Stimulated activated CD8-positive, alpha-beta memory T cell treated with anti-CD3 and anti-CD28 coated beads, Interleukin-7, amount 100 ng/mL, for 24 hours (primary cell): ENCODE results near the gene NDUFB7.
"Not testable (repeated sequence)": the region's sequence is repeated elsewhere in the genome, so short reads cannot be mapped to it uniquely, and the experiment has no call there.

Experiments used
- DNase-seq: peaks from one replicate; pipeline ENCODE4 v3.0.0-alpha.2; 2020; ENCODE audit warnings: low read depth

Gene NDUFB7

DNA sequence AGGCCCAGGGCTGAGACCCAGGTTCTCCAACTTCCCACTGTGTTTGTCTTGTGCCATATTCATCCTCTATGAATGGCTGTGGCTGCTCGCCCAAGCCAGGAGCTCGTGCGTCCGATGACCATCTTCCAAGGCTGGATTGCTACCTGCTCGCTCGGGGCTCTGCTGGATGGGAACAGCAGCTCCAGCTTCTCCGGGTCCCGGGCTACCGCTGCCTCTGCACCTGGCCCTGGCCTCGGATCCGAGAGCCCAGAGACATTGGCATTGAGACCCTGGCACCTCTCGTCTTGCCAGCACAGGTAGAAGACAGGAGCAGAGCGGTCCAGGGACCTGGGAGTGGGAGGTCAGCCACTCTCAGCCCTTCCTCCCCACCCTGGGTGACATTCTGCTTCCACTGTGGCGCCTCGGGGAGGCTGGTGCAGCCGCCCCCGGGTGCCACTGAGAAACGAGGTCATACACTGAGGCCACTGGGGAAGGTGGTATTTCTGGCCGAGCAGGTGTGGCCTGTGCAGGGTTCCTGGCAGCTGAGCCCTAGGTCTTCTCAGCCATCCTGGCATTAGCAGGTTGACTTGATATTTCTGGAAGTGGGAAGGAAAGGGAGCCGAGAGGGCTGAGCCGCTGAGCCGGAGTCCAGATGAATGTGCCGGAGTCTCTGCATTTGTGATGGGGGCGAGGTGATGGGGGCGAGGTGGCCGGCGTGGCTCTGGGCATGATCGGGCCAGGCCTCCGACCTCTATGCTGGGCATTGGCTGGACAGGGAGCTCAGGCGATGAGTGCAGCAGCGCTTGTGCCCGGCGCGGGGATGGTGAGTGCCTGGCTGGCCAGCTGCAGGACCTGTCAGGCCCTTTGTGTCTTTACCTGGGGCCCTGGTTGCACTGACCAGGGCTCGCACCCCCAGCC is 18.6 kb downstream of the NDUFB7 start:
- DNase-seq = no peak

DNA sequence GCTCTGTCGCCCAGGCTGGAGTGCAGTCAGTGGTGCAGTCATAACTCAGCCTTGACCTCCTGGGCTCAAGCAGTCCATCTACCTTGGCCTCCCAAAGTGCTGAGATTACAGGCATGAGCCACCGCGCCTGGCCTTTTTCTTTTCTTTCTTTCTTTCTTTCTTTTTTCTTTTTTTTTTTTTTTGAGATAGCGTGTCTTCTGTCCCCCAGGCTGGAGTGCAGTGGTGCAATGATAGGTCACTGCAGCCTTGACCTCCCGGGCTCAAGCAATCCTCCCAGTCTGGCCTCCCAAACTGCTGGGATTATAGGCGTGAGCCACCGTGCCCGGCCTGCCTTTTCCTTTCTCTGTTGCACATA is 19.9 kb downstream of the NDUFB7 start:
- not testable (repeated sequence) for DNase-seq

DNA sequence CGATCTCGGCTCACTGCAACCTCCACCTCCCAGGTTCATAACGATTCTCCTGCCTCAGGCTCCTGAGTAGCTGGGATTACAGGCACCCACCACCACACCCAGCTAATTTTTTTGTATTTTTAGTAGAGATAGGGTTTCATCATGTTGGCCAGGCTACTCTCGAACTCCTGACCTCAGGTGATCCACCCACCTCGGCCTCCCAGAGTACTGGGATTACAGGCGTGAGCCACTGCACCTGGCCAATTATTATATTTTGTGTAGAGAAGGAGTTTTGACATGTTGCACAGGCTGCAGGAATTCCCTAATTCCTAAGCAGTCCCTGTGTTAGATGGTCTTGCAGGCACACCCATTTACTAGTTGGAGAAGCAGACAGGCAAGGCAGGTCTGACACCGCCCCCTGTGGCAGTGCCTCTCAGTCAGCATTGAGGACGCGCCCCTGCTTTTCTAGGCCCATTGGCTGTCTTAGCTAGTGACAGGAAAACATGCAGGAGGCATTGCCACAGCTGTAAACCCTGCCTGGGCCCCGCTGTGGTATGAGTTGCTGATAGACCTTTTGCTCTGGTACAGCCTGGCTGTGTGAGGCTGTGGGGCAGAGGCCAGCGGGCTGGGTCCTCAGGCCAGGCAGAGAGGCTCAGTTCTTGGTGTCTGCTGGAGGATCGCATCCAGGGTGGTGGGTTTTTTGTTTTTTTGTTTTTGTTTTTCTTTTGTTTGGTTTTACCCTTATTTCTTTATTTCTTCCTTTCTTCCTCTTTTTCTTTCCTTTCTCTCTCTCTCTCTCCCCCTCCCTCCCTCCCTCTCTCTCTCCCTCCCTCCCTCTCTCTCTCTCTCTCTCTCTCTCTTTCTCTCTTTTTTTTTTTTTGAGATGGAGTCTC is 20.5 kb downstream of the NDUFB7 start:
- peak; percentile 50 for DNase-seq

DNA sequence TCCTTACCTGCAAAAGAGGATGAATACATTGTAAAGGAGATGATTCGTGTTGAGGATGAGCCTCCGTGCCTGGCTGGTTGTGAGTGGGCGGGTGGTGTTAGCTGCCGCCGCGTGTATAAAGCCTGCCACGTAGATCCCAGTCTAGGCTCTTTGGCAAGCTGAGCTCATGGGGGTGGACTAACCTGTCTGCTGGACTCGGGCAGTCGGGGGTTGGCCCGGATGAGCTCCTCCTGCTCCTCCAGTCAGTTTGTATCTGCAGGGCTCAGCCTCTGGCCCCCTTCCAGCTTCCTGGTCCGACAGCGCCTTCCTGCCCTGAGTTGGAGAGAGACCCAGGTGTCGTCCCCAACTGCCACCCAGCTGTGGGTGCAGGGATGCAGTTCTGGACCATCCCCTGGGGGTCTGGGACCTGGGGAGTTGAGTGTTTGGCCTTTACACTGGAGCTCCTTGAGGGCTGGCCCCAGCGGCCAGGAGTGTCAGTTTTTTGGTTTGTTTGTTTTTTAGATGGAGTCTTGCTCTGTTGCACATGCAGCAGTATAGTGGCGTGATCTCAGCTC is 21.6 kb downstream of the NDUFB7 start:
- DNase-seq = no peak

DNA sequence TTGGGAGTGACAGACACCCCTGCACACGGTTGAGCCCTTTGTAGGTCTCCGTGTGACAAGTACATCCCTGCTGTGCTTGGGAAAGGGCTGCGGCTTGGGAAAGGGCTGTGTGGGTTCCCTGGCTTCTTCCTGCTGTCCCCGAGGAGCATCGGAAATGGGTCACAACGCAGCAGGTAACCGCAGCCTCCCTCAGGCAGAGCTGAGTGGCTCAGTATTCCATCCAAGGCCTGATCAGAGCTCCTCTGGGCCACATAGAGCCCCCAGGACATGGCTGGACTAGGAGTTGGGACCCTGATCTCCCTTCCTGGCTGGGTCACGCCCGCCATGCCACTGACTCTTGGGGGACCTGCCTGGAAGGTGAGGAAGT is 26.2 kb downstream of the NDUFB7 start:
- DNase-seq = no peak

DNA sequence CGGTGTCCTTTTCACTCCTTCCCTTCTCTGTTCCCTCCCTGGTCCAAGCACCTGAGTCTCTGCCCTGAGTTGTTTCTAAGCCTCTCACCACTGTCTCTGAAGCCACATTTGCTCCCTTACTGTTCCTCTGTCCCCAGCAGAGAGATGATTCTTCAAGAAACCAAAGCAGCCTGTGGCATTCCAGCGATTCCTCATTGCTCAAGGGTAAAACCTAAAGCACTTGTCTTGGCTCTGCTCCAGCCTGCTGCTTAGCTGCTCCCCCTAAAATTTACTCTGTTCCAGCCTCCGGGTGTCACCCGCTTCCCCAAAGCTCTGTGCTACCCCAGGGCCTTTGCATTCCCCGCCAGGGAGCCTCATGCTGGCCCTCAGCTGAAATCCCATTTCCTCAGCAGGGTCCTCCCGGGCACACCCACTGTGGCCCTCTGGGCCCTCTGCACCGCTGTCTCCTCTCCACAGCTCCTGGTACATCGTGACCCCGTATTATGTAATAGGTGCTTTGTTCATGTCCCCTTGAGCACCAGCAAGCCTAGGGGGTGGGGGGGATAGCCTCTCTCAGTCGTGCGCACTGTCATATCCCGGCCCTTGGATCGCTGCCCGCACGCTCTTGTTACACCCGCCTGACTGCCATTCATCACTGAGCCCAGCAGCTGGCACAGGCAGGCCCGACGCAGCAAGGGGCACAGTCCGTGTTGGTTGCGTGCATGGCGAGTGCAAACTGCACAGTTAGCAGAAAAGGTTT is 26.7 kb downstream of the NDUFB7 start:
- no peak for DNase-seq

DNA sequence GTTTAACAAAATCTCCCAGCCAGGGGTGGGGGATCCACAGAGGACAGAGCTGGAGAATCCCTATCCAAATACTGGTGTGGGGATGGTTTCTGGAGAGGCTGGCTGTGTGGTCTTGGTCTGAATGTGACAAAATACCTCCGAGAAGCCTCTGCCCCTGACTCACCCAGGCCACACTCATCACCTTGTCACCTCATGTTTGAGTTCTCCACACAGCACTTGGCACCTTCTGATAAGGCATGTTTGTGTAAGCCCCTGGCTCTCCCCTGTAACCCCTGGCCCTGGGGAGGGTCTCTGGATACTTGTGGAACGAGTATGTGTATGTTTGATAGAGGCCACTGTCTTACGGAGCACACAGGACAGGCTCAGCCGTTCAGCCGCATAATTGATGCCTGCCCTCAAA is 27.8 kb downstream of the NDUFB7 start:
- DNase-seq = no peak

DNA sequence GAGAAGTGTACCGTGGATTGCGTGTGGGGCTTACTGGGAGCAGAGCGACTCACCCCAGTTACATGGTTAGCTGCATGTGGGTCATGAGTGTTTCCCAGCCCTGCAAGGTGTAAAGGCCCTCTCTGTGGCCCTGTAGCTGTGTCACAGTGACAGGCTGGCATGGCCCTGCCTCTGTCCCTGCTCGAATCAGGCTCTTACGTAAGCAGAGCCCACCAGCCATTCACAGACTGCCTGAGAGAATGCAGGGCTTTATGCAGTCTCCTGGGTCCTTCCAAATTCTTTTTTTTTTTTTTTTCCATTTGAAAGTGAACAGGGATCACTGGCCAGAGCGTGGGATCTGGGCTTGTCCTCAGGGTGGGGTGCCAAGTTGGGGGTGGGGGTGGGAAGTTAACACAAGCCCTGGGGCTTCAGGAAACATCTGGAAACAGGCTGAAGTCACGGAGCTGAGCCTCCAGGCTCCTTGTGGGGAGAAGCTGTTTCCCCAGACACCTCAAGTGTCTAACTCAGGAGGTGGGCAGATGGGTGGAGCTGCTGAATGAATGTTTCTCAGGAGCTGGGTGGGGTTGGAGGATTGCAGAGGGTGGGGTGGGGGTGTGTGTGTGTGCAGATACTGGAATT is 29.0 kb downstream of the NDUFB7 start:
- DNase-seq = no peak

DNA sequence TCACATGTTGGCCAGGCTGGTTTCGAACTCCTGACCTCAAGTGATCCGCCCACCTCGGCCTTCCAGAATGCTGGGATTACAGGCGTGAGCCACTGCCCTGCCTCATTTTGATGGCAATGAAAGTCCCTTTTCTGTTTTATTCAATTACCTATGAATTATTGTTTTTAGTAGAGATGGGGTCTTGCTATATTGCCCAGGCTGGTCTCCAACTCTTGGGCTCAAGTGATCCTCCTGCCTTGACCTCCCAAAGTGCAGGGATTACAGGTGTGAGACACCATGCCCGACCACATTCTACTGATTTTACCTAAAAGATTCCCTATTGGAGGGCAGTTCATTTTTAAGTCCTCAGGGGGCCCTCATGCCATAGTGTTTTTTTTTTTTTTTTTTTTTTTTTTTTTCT is 29.9 kb downstream of the NDUFB7 start:
- not testable (repeated sequence) for DNase-seq

DNA sequence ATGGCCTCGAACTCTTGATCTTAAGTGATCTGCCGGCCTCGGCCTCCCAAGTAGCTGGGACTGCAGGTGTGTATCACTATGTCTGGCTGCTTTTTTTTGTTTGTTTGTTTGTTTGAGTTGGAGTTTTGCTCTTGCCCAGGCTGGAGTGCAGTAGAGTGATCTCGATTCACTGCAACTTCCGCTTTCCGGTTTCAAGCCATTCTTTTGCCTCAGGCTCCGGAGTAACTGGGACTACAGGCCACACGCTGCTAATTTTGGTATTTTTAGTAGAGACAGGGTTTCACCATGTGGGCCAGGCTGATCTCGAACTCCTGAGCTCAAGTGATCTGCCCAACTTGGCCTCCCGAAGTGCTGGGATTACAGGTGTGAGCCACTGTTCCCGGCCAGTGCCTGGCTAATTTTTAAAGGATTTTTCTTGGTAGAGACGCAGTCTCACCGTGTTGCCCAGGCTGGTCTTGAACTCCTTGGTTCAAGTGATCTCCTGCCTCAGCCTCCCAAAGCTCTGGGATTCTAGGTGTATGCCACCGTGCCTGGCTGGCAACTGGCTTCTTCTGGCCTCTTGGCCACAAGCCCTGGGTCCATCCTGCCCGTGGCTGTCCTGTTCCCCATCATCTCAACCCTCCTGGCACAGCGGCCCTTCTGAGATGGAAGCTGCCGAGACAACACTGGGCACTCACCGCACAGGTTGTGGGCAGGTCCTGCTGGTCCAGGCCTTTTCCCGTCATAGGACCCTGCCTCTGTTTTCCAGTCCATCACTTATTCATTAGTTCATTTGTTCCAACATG is 30.9 kb downstream of the NDUFB7 start:
- no peak for DNase-seq

DNA sequence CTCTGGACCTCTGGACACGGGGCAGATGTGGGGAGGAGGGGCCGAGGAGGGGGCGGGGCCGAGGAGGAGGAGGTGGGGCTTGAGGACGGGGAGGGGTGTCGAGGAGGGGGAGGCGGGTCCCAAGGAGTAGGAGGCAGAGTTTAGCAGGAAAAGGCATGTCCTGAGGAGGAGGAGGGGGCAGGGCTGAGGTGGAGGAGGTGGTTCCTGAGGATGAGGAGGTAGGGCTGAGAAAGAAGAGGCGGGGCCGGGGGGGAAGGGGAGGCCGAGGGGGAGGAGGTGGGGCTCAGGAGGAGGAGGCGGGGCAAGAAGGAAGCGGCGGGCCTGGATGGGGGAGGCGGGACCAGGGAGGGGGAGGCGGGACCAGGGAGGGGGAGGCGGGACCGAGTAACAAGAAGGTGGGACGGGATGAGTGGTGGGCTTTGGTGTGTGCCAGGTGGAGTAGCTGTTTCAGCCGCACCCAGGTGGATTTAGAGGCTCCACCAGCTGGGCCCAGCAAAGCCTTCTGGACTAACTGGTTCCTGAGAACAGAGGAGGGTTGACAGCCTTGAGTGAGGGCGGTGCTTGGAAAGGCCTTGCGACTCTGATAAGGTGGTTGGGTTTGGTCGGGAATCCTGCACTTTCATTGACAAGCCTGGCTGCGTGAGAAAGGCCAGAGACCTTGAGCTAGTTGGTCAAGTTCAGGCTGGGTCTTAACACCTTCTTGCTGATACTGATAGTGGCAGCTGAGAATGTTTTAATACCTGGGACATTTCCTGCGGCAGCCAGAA is 34.8 kb downstream of the NDUFB7 start:
- no peak for DNase-seq

DNA sequence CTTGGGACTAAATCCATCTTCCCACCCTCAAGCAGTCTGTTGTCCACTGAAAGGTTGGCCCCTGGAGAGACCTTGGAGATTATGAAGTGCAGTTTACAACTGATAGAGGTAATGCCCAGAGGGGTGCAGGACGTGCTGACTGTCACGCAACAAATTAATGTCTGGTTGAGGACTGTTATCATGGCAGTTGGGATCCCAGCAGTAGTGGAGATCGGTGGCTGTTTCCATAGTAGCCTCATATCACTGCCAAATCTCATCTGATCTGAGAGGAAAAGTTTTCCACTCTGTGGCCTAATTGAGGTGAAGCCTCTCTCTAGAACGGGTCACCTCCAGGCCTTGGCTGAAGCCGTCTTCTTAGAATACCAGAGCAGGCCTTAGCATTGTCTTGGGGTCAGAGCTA is 38.4 kb downstream of the NDUFB7 start:
- no peak for DNase-seq

DNA sequence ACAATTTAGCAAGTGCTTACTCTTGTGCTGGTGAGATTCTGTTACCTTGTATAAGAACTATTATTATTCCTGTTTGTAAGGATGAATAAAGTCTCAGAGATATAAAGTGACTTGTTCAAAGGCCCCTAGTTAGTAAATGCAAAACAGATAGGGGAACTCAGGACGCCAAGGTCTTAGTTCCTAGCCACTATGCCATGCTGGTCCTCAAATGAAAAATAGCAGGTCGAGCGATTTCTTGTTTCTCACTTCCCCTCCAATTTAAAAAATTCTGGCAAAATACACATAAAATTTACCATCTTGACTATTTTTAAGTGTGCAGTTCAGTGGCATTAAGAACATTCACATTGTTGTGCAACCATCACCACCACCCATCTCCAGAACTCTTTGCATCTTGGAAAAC is 41.4 kb downstream of the NDUFB7 start:
- no peak for DNase-seq

DNA sequence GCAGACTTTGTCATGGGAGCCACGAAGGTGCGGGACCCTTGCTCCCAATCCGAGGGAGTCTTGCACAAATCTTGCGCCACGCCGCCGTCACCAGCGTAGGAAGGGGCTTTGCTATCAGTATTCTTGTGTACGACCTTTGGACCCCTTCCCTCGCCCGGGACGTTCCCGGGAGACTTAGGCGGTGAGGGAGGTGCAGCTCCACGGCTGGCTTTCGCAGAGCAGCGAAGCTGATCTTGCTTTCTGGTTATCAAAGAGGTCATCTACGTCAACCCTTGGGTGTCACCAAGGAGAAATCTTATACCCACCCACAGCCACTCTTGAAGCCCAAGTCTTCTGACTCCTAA is 41.9 kb downstream of the NDUFB7 start:
- DNase-seq = no peak

DNA sequence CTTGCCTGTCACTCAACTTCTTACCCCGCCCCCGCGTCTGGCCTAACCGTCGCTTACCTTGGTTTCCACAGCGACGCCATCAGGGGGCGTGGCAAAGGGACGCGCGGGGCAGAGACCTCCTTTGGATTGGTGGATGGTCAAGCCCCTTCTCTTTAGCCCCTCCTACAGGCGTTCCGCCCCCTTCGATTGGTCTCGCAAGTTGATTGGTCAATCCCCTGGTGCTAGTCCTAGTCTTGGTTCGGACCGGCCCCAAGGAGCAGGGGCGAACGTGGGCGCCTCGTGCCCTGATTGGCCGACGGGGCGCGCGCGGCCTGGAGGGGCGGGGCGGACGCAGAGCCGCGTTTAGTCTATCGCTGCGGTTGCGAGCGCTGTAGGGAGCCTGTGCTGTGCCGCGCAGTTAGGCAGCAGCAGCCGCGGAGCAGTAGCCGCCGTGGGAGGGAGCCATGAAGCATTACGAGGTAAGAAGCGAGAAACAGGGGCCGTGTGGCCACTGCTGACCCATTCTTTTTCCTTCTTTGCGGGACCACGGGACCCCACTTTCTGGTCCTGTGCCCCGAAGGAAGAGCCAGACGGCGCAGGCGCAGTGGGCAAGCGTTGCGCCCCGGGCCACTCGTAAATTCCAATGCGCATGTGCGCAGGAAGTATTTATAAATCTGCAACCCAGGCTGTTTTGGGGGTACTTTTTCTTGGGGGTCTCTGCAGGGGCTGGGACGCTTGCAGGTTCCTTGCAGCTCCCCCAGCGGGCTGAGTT is 42.4 kb downstream of the NDUFB7 start, which contains the start of gene TECR:
Gene TECR (plus strand): TSS at position 341 of the 751 bp plus-strand sequence. CDS start 103 bp downstream, at position 444.
- DNase-seq = peak; percentile 100

DNA sequence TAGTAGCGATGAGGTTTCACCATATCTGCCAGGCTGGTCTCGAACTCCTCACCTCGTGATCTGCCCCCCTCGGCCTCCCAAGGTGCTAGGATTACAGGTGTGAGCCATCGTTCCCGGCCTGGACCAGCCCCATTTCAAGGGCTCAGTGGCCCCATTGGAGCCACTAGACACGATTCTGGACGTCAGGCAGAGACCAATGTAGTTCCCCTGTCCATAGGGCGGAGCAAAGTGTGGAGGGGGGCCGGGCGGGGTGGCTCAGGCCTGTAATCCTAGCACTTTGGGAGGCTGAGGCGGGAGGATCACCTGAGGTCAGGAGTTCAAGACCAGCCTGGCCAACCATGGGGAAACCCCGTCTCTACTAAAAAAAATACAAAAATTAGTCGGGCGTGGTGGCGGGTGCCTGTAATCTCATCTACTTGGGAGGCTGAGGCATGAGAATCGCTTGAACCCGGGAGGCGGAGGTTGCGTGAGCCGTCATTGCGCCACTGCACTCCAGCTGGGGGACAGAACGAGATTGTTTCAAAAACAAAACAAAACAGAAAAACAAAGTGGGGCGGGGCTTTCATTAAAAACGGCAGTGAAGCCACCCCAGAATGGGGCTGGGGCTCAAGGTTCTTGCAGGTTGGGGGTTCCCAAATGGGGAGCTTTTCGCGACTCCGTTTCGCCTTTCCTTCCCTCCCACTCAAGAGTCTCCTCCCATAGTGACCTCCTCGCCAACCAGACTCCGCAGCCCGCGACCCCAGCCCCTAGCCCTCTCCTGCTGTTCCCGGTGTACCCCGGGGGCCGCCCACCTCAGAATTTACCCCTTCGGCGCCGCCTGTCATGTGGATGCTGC is 43.2 kb downstream of the NDUFB7 start:
- no peak for DNase-seq

DNA sequence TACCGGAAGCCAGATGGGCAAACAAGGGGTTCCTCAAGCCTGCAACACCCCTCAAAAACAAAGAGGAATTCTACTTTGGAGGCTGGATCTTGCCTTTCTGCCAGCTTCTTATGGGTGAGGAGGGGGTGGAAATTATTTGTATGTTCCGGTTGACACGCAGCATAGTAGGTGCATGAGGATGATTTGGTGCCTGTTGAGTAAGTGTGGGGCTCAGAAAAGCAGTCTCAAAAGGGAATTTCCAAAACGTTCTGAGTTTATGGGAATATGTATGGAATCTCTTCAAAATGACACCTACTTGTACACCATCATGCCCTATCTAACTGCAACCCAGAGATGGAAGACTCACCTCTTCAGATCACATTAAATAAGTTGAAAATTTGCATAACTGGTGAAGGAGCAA is 45.4 kb downstream of the NDUFB7 start:
- DNase-seq = no peak

DNA sequence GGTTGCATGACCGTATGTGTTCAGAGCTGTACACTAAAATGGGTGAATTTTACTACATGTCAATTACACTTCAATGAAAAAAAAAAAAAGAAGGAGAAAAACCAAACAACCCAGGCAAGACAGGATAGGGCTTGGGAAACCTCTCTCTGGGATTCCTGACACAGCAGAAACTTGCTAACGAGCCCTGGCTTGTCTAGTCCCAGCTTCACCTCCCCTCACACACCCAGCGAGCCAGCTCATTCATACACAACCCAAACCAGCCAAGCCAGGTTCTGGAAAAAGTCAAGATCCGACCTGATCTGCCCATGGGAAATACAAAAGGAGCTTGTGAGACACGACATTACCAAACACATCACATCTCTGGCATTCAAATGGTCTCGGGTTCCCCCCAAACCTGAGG is 46.1 kb downstream of the NDUFB7 start:
- no peak for DNase-seq

DNA sequence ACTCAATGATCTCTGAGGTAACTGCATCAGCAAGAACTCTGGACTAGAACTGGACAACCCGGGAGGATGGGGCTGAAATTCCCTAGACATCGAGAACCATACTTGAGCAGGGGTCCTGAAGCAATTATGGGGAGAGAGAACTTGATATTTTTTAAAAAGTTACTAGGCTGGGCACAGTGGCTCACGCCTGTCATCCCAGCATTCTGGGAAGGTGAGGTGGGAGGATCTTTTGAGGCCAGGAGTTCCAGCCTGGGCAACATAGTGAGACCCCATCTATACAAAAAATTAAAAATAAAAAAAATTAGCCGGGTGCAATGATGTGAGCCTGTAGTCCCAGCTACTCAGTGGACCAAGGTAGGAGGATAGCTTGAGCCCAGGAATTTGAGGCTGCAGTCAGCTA is 51.3 kb downstream of the NDUFB7 start:
- DNase-seq = no peak
